Coronary artery (tissue), 2 donors: ENCODE measurements around the gene SLC9A3.

Experiments
- DNase-seq: peaks from one replicate; pipeline ENCODE4 v3.0.0-alpha.2; 2017; ENCODE audit warnings: low spot score
- H3K27ac ChIP-seq, 2 donors: fragments of 200-600 bp; sonication (generic); one replicate each; pipeline ENCODE4 v1.5.1; 2016 to 2019
- H3K4me3 ChIP-seq: fragments of 200-600 bp; sonication (generic); 2 replicates; pipeline ENCODE4 v1.5.1; 2016; ENCODE audit warnings: mild to moderate bottlenecking, moderate library complexity
- TF ChIP-seq, protein P1 (sequence below): fragments of 200-600 bp; sonication (generic); IDR thresholded peaks from one replicate; pipeline ENCODE4 v1.5.1; 2019; ENCODE audit warnings: antibody characterized with exemption

The SLC9A3 gene

DNA sequence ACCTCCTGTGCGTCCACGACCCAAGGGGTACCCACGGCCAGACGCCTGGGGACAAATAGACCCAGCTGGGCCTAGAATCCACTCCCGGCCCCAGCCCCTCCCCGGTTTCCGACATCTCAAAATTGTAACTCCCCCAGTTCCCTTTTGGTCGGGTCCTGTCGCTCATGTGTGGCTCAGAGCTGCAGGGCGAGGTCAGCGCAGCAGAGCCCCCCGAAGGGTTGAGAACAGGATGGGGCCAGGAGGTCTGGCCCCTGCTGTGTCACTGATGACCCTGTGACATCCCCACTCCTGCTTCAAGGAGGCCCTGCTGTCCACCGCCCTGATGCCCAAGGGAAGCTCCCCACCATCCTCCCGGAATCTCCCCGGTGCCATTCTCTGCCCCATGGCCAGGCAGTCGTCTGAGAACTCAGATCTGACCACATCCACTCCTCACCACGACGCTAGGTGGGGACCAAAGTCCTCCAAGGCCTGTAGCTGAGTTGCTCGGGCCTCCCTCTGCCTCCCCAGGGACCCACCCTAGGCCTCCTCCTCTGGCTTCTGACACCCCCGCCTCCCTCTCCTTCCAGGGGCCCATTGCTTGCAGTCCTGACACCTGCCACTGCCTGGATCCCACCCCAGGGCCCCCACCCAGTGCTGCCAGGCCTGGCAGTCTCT lies 3.9 kb downstream of the SLC9A3 start:
- no peak overlapping the region for H3K4me3 ChIP-seq
- TF ChIP-seq, protein P1, sequence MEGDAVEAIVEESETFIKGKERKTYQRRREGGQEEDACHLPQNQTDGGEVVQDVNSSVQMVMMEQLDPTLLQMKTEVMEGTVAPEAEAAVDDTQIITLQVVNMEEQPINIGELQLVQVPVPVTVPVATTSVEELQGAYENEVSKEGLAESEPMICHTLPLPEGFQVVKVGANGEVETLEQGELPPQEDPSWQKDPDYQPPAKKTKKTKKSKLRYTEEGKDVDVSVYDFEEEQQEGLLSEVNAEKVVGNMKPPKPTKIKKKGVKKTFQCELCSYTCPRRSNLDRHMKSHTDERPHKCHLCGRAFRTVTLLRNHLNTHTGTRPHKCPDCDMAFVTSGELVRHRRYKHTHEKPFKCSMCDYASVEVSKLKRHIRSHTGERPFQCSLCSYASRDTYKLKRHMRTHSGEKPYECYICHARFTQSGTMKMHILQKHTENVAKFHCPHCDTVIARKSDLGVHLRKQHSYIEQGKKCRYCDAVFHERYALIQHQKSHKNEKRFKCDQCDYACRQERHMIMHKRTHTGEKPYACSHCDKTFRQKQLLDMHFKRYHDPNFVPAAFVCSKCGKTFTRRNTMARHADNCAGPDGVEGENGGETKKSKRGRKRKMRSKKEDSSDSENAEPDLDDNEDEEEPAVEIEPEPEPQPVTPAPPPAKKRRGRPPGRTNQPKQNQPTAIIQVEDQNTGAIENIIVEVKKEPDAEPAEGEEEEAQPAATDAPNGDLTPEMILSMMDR: no peak
- no peak overlapping the region for H3K27ac ChIP-seq
- no peak for DNase-seq

DNA sequence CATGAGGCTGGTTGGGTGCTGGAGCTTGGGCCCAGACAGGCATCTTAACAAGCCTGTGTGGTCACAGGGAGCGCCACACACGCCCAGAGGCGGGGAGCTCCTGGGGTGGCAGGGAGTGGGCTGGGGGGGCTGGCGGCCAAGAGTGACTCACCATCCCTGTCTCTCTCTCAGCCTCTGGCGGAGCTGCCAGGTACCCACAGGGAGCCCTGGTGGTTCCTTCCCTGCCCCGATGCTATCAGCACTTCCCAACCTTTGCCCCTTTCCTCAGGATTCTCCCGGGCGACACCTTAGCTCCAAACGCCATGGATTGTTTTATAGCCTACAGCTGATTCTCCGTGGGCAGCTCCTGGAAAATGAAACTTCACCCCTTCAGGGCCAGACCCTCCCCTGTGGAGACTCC lies 5.5 kb downstream of the SLC9A3 start:
- no peak overlapping the region for H3K27ac ChIP-seq
- DNase-seq: no peak
- TF ChIP-seq, protein P1: no peak
- no peak overlapping the region for H3K4me3 ChIP-seq

DNA sequence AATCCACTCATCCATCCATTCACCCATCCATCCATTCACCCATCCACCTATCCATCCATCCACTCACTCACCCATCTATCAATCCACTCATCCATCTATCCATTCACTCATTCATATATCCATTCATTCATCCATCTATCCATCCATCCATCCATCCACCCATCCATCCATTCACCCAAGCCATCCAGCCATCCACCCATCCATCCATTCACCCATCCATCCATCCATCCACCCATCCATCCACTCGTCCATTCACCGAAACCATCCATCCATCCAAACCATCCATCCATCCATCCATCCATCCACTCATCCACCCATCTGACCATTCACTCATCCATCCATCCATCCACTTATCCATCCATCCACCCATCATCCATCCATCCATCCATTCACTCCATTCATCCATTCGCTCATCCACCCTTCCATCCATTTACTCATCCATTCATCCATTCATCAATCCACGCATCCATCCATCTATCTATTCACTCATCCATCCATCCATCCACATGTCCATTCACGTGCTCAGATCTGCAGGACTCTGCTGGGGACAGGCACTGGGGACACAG lies 6.6 kb downstream of the SLC9A3 start:
- TF ChIP-seq, protein P1: no peak
- Histone ChIP-seq H3K4me3 (no peak overlapping the region), H3K27ac (no peak overlapping the region)
- DNase-seq: no peak

DNA sequence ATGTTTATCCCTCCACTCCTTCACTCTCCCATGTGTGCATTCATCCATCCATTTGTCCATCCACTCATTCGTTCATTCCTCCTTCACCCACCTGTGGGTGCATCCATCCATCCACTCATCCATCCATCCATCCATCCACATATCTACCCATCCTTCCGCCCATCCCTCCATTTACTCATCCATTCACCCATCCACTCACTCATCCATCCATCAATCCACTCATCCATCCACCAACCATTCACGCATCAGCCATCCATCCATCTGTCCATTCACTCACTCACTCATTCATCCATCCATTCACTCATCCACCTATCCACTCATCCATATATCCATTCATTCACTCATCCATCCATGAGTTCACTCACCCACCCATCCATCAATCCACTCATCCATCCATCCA lies 7.3 kb downstream of the SLC9A3 start:
- Histone ChIP-seq H3K4me3 (no peak overlapping the region), H3K27ac (no peak overlapping the region)
- no peak for DNase-seq
- TF ChIP-seq, protein P1: no peak

DNA sequence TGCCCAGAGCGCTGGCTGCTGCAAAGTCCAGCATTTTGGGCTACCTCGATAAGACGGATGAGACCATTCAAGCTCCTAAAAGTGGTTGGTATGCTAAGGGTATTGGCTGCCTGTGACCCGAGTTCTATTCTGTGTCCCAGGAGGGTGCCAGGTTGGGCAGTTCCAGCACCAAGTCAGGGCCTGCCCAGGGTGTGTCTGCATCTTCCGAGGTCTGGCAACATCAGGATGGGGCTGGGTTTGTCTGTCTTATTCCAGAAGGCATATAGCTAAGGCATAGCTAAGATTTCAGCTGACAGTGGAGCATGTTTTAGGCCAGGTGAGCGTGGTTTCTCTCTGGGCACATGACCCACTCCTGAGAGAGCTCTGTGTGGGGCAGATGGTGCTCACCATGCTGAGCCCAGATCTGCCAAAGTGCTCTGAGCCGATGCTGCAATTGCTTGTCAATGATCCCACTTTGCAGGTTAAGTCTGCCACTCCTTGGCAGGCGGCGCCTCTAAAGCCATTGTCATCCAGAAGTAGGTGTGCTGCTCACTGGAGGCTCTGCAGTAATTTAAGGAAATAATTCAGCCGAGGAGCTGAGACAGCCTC lies 7.8 kb downstream of the SLC9A3 start:
- Histone ChIP-seq H3K4me3 (no peak overlapping the region), H3K27ac (no peak overlapping the region)
- TF ChIP-seq, protein P1: no peak
- DNase-seq: no peak

DNA sequence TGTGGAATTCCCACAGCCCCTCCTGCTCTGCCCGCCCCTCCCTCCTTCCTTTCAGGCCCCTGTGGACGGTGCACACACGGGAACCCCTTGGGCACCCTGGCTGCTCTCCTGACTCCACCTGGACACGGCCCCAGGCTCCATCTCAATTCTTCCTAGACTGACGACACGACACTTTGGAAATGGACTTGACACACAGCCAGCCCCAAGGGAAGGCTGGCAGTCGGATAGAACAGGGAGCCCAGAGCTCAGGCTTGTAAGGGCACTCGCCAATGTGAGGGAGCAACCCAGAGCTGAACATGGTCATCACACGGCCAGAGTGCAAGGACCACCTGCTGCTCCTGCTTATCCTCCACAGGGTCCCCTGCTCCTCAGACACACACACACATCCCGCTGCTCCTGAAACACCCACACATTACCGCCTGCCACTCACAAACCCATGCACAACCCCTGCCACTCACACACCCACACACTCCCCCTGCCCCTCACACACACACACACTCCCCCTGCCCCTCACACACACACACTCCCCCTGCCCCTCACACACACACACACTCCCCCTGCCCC lies 8.9 kb downstream of the SLC9A3 start:
- no peak for DNase-seq
- TF ChIP-seq, protein P1: no peak
- Histone ChIP-seq H3K27ac (no peak overlapping the region), H3K4me3 (no peak overlapping the region)
